Pons (tissue), 1 donor: ENCODE data around the gene WDR48.
"Not testable (repeated sequence)": the region's sequence is repeated elsewhere in the genome, so short reads cannot be mapped to it uniquely, and the experiment has no call there.

Source experiments
- DNase-seq: peaks from one replicate; pipeline ENCODE4 v3.0.0-alpha.2; 2016; ENCODE audit warnings: low spot score

Gene WDR48

GRCh38 chr3:39051649-39052561, at the start of gene WDR48, which contains the start of gene SCN11A:
Gene WDR48, plus strand, starts transcription at chr3:39052016. Its CDS starts 10 bp downstream, at chr3:39052026.
Gene SCN11A, minus strand, starts transcription at chr3:39051944. Its CDS starts 101,582 bp downstream, at chr3:38950362.
- DNase-seq: peak; percentile 97

- no peak for DNase-seq
These were observed 46.5 kb upstream of the WDR48 start for GRCh38 chr3:39005295-39005694.

GRCh38 chr3:39011191-39011736, 40.6 kb upstream of the WDR48 start:
- peak; percentile 10 for DNase-seq

GRCh38 chr3:39013289-39013688, 38.5 kb upstream of the WDR48 start:
- no peak for DNase-seq

GRCh38 chr3:39013921-39014509, 37.8 kb upstream of the WDR48 start:
- DNase-seq: no peak

GRCh38 chr3:39015418-39015817, 36.4 kb upstream of the WDR48 start:
- no peak for DNase-seq

- no peak for DNase-seq
These were observed 32.5 kb upstream of the WDR48 start for GRCh38 chr3:39019299-39019698.

- no peak for DNase-seq
These were observed 30.8 kb upstream of the WDR48 start for GRCh38 chr3:39021029-39021428.

GRCh38 chr3:39021465-39022285, 30.1 kb upstream of the WDR48 start:
- no peak for DNase-seq

GRCh38 chr3:39022286-39022630, 29.6 kb upstream of the WDR48 start:
- no peak for DNase-seq

GRCh38 chr3:39024497-39024896, 27.3 kb upstream of the WDR48 start:
- DNase-seq: no peak

- DNase-seq: peak; percentile 35
These were observed 26.4 kb upstream of the WDR48 start for GRCh38 chr3:39025222-39025970.

- DNase-seq: no peak
These were observed 23.3 kb upstream of the WDR48 start for GRCh38 chr3:39028546-39028945.

- DNase-seq: no peak
These were observed 22.3 kb upstream of the WDR48 start for GRCh38 chr3:39029556-39029955.

GRCh38 chr3:39038165-39038564, 13.7 kb upstream of the WDR48 start:
- DNase-seq: no peak

GRCh38 chr3:39050029-39050428, 1.8 kb upstream of the WDR48 start:
- DNase-seq: peak; percentile 66

- DNase-seq: no peak
These were observed 767 bp downstream of the WDR48 start for GRCh38 chr3:39052583-39052982.

- no peak for DNase-seq
These were observed 1.9 kb downstream of the WDR48 start for GRCh38 chr3:39053696-39054095.

GRCh38 chr3:39056151-39056550, 4.3 kb downstream of the WDR48 start:
- no peak for DNase-seq

GRCh38 chr3:39061228-39061627, 9.4 kb downstream of the WDR48 start:
- not testable (repeated sequence) for DNase-seq

- no peak for DNase-seq
These were observed 10.4 kb downstream of the WDR48 start for GRCh38 chr3:39062180-39062579.
